Suprapubic skin (tissue), 3 donors: ENCODE data around the gene MYRFL.

ENCODE experiments used
- EP300 ChIP-seq: sonication (generic); formaldehyde crosslinking; IDR thresholded peaks from one replicate; pipeline ENCODE4 v1.6.1; 2017; ENCODE audit warnings: antibody characterized with exemption
- POLR2A ChIP-seq, 2 donors: fragments of 450-650 bp; IDR thresholded peaks; one replicate each; pipeline ENCODE4 v1.6.1; 2017; ENCODE audit warnings: antibody characterized with exemption in 2 of 2, mild to moderate bottlenecking in 2 of 2, moderate library complexity in 2 of 2
- TF ChIP-seq, protein P1 (sequence below), 2 donors: fragments of 200-600 bp in 1 of 2; fragments of 450-650 bp in 1 of 2; sonication (generic) in 1 of 2; IDR thresholded peaks; one replicate each; pipeline ENCODE4 v1.5.1; 2016 to 2019; ENCODE audit warnings: antibody characterized with exemption in 2 of 2, mild to moderate bottlenecking in 1 of 2, moderate library complexity in 1 of 2

DNA sequence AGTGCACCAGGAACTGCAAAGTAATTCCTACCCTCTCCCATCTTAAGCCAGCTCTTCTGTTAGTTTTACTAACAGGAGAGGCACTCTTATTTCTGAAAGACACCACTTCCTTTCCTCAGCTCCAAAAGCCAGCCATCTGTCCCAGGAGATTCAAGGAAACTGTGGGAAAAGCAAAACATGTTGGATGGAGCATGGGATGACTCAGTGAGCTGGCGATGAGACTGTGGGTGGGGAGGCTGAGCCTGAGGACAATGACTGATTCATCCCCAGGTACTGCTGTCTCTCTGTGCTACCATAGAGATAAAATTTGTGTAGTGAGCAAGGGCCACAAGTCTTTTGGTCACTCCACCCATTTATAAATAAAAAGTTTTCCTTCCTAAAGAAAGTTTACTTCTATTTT is 141.4 kb downstream of the MYRFL start:
- TF ChIP-seq EP300 (no peak), POLR2A (IDR thresholded peaks at IDR 0.05) (no peak)
- TF ChIP-seq, protein P1, sequence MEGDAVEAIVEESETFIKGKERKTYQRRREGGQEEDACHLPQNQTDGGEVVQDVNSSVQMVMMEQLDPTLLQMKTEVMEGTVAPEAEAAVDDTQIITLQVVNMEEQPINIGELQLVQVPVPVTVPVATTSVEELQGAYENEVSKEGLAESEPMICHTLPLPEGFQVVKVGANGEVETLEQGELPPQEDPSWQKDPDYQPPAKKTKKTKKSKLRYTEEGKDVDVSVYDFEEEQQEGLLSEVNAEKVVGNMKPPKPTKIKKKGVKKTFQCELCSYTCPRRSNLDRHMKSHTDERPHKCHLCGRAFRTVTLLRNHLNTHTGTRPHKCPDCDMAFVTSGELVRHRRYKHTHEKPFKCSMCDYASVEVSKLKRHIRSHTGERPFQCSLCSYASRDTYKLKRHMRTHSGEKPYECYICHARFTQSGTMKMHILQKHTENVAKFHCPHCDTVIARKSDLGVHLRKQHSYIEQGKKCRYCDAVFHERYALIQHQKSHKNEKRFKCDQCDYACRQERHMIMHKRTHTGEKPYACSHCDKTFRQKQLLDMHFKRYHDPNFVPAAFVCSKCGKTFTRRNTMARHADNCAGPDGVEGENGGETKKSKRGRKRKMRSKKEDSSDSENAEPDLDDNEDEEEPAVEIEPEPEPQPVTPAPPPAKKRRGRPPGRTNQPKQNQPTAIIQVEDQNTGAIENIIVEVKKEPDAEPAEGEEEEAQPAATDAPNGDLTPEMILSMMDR (IDR thresholded peaks at IDR 0.05) = no peak
